ENCODE measurements around the gene PXT1.

GRCh38 chr6:36467625-36468024 lies 25.0 kb upstream of the PXT1 start:
- no peak for TF ChIP-seq GATA2 (IDR thresholded peaks at IDR 0.05; ENCODE audit: low read depth, low read length)
- no peak for TF ChIP-seq GATA3 (IDR thresholded peaks at IDR 0.05; ENCODE audit: low read depth, low read length)
